GM19239 (cell line): ENCODE data around the gene PPM1N.

Source experiments
- DNase-seq: peaks from one replicate; pipeline ENCODE4 v3.0.0; 2011; ENCODE audit warnings: low spot score; ENCODE audit not compliant: insufficient read length
- FAIRE-seq: peaks from 2 replicates; lab custom pipeline; 2011; peaks lifted over from hg19 to GRCh38; lab: Jason Lieb, UNC

The PPM1N gene

GRCh38 chr19:45469945-45470761 is 28.1 kb upstream of the PPM1N start:
- peak; percentile 54 for FAIRE-seq

GRCh38 chr19:45470762-45471081 is 27.5 kb upstream of the PPM1N start:
- FAIRE-seq (no peak), DNase-seq (no peak)

More at GRCh38 chr19:45469945-45470761, 28.1 kb upstream of the PPM1N start:
- no peak for DNase-seq

GRCh38 chr19:45471111-45471930 is 26.9 kb upstream of the PPM1N start:
- DNase-seq, result no peak
- no peak for FAIRE-seq

GRCh38 chr19:45471931-45472562 is 26.2 kb upstream of the PPM1N start:
- DNase-seq, result no peak
- FAIRE-seq, result no peak

- FAIRE-seq, result no peak
- no peak for DNase-seq
These were observed 25.5 kb upstream of the PPM1N start for GRCh38 chr19:45472563-45473366.

GRCh38 chr19:45473367-45473681 is 24.9 kb upstream of the PPM1N start:
- DNase-seq (no peak), FAIRE-seq (no peak)

GRCh38 chr19:45473682-45474605 is 24.3 kb upstream of the PPM1N start:
- DNase-seq (no peak), FAIRE-seq (no peak)

GRCh38 chr19:45474606-45475521 is 23.4 kb upstream of the PPM1N start:
- no peak for DNase-seq
- FAIRE-seq, result no peak

GRCh38 chr19:45475537-45476291 is 22.5 kb upstream of the PPM1N start:
- FAIRE-seq (no peak), DNase-seq (no peak)

- DNase-seq, result no peak
These were observed 21.9 kb upstream of the PPM1N start for GRCh38 chr19:45476304-45476703.

GRCh38 chr19:45477186-45477585 is 21.1 kb upstream of the PPM1N start:
- DNase-seq (no peak), FAIRE-seq (no peak)

More at GRCh38 chr19:45476304-45476703, 21.9 kb upstream of the PPM1N start:
- no peak for FAIRE-seq

GRCh38 chr19:45477713-45478453 is 20.4 kb upstream of the PPM1N start:
- no peak for FAIRE-seq
- no peak for DNase-seq

GRCh38 chr19:45478454-45479238 is 19.6 kb upstream of the PPM1N start:
- peak; percentile 100 for FAIRE-seq

GRCh38 chr19:45483033-45483432 is 15.2 kb upstream of the PPM1N start:
- no peak for FAIRE-seq
- DNase-seq, result no peak

More at GRCh38 chr19:45478454-45479238, 19.6 kb upstream of the PPM1N start:
- peak; percentile 69 for DNase-seq

- FAIRE-seq (no peak), DNase-seq (no peak)
These were observed 13.8 kb upstream of the PPM1N start for GRCh38 chr19:45484273-45484945.
